GM12878 (cell line): Measurements from ENCODE around the gene ATP10A. TPM values are rescaled to one million over a fixed set of nuclear protein-coding genes. Genes with fewer than 3 reads are reported as not detected.

ENCODE experiments used
- CHD1 ChIP-seq: IDR thresholded peaks from 2 replicates; pipeline ENCODE4 v1.6.1; 2012; ENCODE audit warnings: low read depth, low read length, improper control_type of control experiment
- EED ChIP-seq: sonication (generic); IDR thresholded peaks from 2 replicates; pipeline ENCODE4 v1.6.1; 2016; ENCODE audit warnings: antibody characterized with exemption, low read depth
- ELK1 ChIP-seq: IDR thresholded peaks from 2 replicates; pipeline ENCODE4 v1.6.1; 2012; ENCODE audit warnings: low read depth, low read length, improper control_type of control experiment
- IKZF1 ChIP-seq: fragments of 450-650 bp; conservative IDR thresholded peaks from 2 replicates; pipeline ENCODE4 v1.6.1; 2017; ENCODE audit warnings: antibody characterized with exemption, mild to moderate bottlenecking
- NBN ChIP-seq: fragments of 450-650 bp; IDR thresholded peaks from 2 replicates; pipeline ENCODE4 v1.6.1; 2016
- NR2F1 ChIP-seq: fragments of 450-650 bp; conservative IDR thresholded peaks from 2 replicates; pipeline ENCODE4 v1.6.1; 2017; ENCODE audit warnings: mild to moderate bottlenecking
- PAX8 ChIP-seq: fragments of 450-650 bp; IDR thresholded peaks from 2 replicates; pipeline ENCODE4 v1.6.1; 2017; ENCODE audit warnings: mild to moderate bottlenecking, moderate library complexity
- PML ChIP-seq: IDR thresholded peaks from 2 replicates; pipeline ENCODE4 v1.6.1; 2012; ENCODE audit warnings: low read length, inconsistent platforms
- POLR2AphosphoS2 ChIP-seq: IDR thresholded peaks from 2 replicates; pipeline ENCODE4 v1.6.1; 2011; ENCODE audit warnings: low read depth, mild to moderate bottlenecking, low read length, improper control_type of control experiment, moderate library complexity
- SMC3 ChIP-seq: IDR thresholded peaks from 2 replicates; pipeline ENCODE4 v1.6.1; 2011; ENCODE audit warnings: low read length, improper control_type of control experiment, borderline replicate concordance
- TARDBP ChIP-seq: IDR thresholded peaks from 2 replicates; pipeline ENCODE4 v1.6.1; 2016; ENCODE audit warnings: borderline replicate concordance
- polyA plus RNA-seq, 11 experiments: library from polyadenylated mRNA; depleted of rRNA in 4 of 11; unstranded in 6 of 11; stranded (reverse) in 5 of 11; fragments of >200 nt; fragmentation: Nextera tagmentation in 4 of 11; fragmentation: Illumina TruSeq in 1 of 11; extraction: Ambion mirVana in 4 of 11; extraction: Trizol in 1 of 11; gene quantifications; 1 replicate in 1 of 11; 2 replicates in 10 of 11; pipeline versions ENCODE4 v1.2.1 to v1.2.3, GENCODE V29; 2011 to 2016; ENCODE audit warnings: inconsistent platforms in 2 of 11, missing spikeins in 2 of 11, low read depth in 1 of 11
- total RNA-seq, 4 experiments: library from RNA; depleted of rRNA in 3 of 4; stranded (reverse); fragments of >200 nt in 3 of 4; fragmentation: Illumina TruSeq in 1 of 4; extraction: Trizol in 1 of 4; gene quantifications; 2 replicates each; pipeline versions ENCODE4 v1.2.1 to v1.2.3, GENCODE V29; 2013 to 2021
- TF ChIP-seq, protein P1 (sequence below): fragments of 450-650 bp; IDR thresholded peaks from 2 replicates; pipeline ENCODE4 v1.6.1; 2017; ENCODE audit warnings: mild to moderate bottlenecking, moderate library complexity

Gene ATP10A
- total and polyA plus RNA-seq, 10 of the 15 experiments (the other 5 are each of a cell fraction or from before 2014, with no cell fraction given): 0.04 to 1.5 (median 0.31) TPM; not detected in 2

GRCh38 chr15:25732191-25732590 lies 130.9 kb downstream of the ATP10A start (continued):
- TF ChIP-seq, protein P1, sequence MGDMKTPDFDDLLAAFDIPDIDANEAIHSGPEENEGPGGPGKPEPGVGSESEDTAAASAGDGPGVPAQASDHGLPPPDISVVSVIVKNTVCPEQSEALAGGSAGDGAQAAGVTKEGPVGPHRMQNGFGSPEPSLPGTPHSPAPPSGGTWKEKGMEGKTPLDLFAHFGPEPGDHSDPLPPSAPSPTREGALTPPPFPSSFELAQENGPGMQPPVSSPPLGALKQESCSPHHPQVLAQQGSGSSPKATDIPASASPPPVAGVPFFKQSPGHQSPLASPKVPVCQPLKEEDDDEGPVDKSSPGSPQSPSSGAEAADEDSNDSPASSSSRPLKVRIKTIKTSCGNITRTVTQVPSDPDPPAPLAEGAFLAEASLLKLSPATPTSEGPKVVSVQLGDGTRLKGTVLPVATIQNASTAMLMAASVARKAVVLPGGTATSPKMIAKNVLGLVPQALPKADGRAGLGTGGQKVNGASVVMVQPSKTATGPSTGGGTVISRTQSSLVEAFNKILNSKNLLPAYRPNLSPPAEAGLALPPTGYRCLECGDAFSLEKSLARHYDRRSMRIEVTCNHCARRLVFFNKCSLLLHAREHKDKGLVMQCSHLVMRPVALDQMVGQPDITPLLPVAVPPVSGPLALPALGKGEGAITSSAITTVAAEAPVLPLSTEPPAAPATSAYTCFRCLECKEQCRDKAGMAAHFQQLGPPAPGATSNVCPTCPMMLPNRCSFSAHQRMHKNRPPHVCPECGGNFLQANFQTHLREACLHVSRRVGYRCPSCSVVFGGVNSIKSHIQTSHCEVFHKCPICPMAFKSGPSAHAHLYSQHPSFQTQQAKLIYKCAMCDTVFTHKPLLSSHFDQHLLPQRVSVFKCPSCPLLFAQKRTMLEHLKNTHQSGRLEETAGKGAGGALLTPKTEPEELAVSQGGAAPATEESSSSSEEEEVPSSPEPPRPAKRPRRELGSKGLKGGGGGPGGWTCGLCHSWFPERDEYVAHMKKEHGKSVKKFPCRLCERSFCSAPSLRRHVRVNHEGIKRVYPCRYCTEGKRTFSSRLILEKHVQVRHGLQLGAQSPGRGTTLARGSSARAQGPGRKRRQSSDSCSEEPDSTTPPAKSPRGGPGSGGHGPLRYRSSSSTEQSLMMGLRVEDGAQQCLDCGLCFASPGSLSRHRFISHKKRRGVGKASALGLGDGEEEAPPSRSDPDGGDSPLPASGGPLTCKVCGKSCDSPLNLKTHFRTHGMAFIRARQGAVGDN: no peak
- TF ChIP-seq PAX8 (no peak), POLR2AphosphoS2 (no peak), CHD1 (no peak), NR2F1 (no peak), ELK1 (no peak), TARDBP (no peak), EED (no peak), NBN (no peak), SMC3 (no peak), IKZF1 (no peak), PML (no peak)
